BLaER1 treated with 17β-estradiol and CSF1 and Interleukin-3, amounts not matched to agents 10 nM and 100 nM (cell line): ENCODE data around the gene MT1H.

Source experiments
- H3K27ac ChIP-seq, 11 experiments: shearing (Covaris generic); formaldehyde crosslinking; 2 replicates each; pipeline ENCODE4 v1.8.1; 2022
- H3K27me3 ChIP-seq, 11 experiments: shearing (Covaris generic); formaldehyde crosslinking; 2 replicates each; pipeline ENCODE4 v1.8.1; 2022
- H3K36me3 ChIP-seq, 11 experiments: shearing (Covaris generic); formaldehyde crosslinking; 2 replicates each; pipeline ENCODE4 v1.8.1; 2022
- H3K4me1 ChIP-seq, 10 experiments: shearing (Covaris generic); formaldehyde crosslinking; 2 replicates each; pipeline ENCODE4 v1.8.1; 2022
- H3K4me2 ChIP-seq, 11 experiments: shearing (Covaris generic); formaldehyde crosslinking; 2 replicates each; pipeline ENCODE4 v1.8.1; 2022
- H3K4me3 ChIP-seq, 10 experiments: shearing (Covaris generic); formaldehyde crosslinking; 2 replicates each; pipeline ENCODE4 v1.8.1; 2022
- H3K9ac ChIP-seq, 11 experiments: shearing (Covaris generic); formaldehyde crosslinking; 2 replicates each; pipeline ENCODE4 v1.8.1; 2022
- H3K9me3 ChIP-seq, 11 experiments: shearing (Covaris generic); formaldehyde crosslinking; replicated peaks in 1 of 11; 2 replicates each; pipeline ENCODE4 v1.8.1; 2022
- H4K20me1 ChIP-seq, 11 experiments: shearing (Covaris generic); formaldehyde crosslinking; 2 replicates each; pipeline ENCODE4 v1.8.1; 2022
- Cebpa-rat ChIP-seq, 11 experiments: shearing (Covaris generic); IDR thresholded peaks; 2 replicates each; pipeline ENCODE4 v1.8.1; 2022

MT1H gene

GRCh38 chr16:56684256-56684925 lies 14.8 kb downstream of the MT1H start:
- Histone ChIP-seq H3K9ac (peak overlapping the region in 7 of 11 experiments; percentile 20 to 92 (median 87); a peak in 12 of 22 replicates), H3K4me2 (peak overlapping the region; percentile 90 to 99 (median 96)), H3K27me3 (no peaks in the 10 kb centered on the region; a peak in 1 of 22 replicates), H3K4me3 (peak overlapping the region in 5 of 10 experiments; percentile 67 to 78 (median 74); a peak in 9 of 20 replicates), H3K9me3 (peaks cover 10 to 16% (median 14%) of the 10 kb centered on the region in 11 experiments; a peak in 21 of 22 replicates), H3K27ac (peak overlapping the region in 6 of 11 experiments; percentile 46 to 84 (median 79); a peak in 12 of 22 replicates), H4K20me1 (peaks cover 0 to 12% (median 0%) of the 10 kb centered on the region in 11 experiments; a peak in 4 of 22 replicates), H3K36me3 (peaks cover 0 to 14% (median 3%) of the 10 kb centered on the region in 11 experiments; a peak in 4 of 22 replicates), H3K4me1 (peaks cover 32 to 76% (median 66%) of the 10 kb centered on the region in 10 experiments)
- TF ChIP-seq Cebpa-rat (IDR thresholded peaks at IDR 0.05): no peak

- Histone ChIP-seq H4K20me1 (peaks cover 0 to 12% (median 0%) of the 10 kb centered on the region in 11 experiments; a peak in 4 of 22 replicates), H3K9ac (peak overlapping the region in 7 of 11 experiments; percentile 14 to 92 (median 87); a peak in 12 of 22 replicates), H3K27ac (peak overlapping the region in 7 of 11 experiments; percentile 38 to 84 (median 76); a peak in 14 of 22 replicates), H3K4me3 (peak overlapping the region in 4 of 10 experiments; percentile 71 to 78 (median 74); a peak in 6 of 20 replicates), H3K4me2 (peak overlapping the region; percentile 90 to 99 (median 96)), H3K9me3 (peaks cover 10 to 16% (median 14%) of the 10 kb centered on the region in 11 experiments; a peak in 21 of 22 replicates), H3K36me3 (peaks cover 0 to 14% (median 3%) of the 10 kb centered on the region in 11 experiments; a peak in 4 of 22 replicates), H3K4me1 (peaks cover 32 to 81% (median 68%) of the 10 kb centered on the region in 10 experiments), H3K27me3 (no peaks in the 10 kb centered on the region; a peak in 1 of 22 replicates)
- TF ChIP-seq Cebpa-rat (IDR thresholded peaks at IDR 0.05): peak in 2 of 11 experiments; percentile 27 to 45; a peak in 1 of 22 replicates
These were observed 15.4 kb downstream of the MT1H start for GRCh38 chr16:56684926-56685590.

- Histone ChIP-seq H4K20me1 (peaks cover 0 to 12% (median 0%) of the 10 kb centered on the region in 11 experiments; a peak in 4 of 22 replicates), H3K4me3 (no peak overlapping the region), H3K4me1 (peaks cover 30 to 72% (median 60%) of the 10 kb centered on the region in 10 experiments), H3K27ac (peak overlapping the region in 1 of 11 experiments; percentile 83; a peak in 1 of 22 replicates), H3K27me3 (no peaks in the 10 kb centered on the region; a peak in 1 of 22 replicates), H3K9me3 (peaks cover 10 to 20% (median 14%) of the 10 kb centered on the region in 11 experiments; a peak in 21 of 22 replicates), H3K9ac (no peak overlapping the region), H3K36me3 (peaks cover 0 to 14% (median 3%) of the 10 kb centered on the region in 11 experiments; a peak in 4 of 22 replicates), H3K4me2 (peak overlapping the region in 2 of 11 experiments; percentile 96 to 97; a peak in 2 of 22 replicates)
- TF ChIP-seq Cebpa-rat (IDR thresholded peaks at IDR 0.05): no peak
These were observed 17.1 kb downstream of the MT1H start for GRCh38 chr16:56686758-56687157.

- Histone ChIP-seq H3K9me3 (peaks cover 10 to 20% (median 14%) of the 10 kb centered on the region in 11 experiments; a peak in 21 of 22 replicates), H4K20me1 (peaks cover 0 to 1% (median 0%) of the 10 kb centered on the region in 11 experiments; a peak in 1 of 22 replicates), H3K27me3 (no peaks in the 10 kb centered on the region; a peak in 1 of 22 replicates), H3K27ac (peak overlapping the region in 1 of 11 experiments; percentile 4; a peak in 1 of 22 replicates), H3K4me2 (peak overlapping the region in 8 of 11 experiments; percentile 30 to 78 (median 53); a peak in 16 of 22 replicates), H3K36me3 (peaks cover 0 to 14% (median 3%) of the 10 kb centered on the region in 11 experiments; a peak in 4 of 22 replicates), H3K4me3 (no peak overlapping the region), H3K9ac (no peak overlapping the region), H3K4me1 (peaks cover 18 to 58% (median 46%) of the 10 kb centered on the region in 10 experiments)
- no peak for TF ChIP-seq Cebpa-rat (IDR thresholded peaks at IDR 0.05)
These were observed 19.1 kb downstream of the MT1H start for GRCh38 chr16:56688762-56689161.

- no peak for TF ChIP-seq Cebpa-rat (IDR thresholded peaks at IDR 0.05)
- Histone ChIP-seq H3K9me3 (peaks cover 10 to 20% (median 14%) of the 10 kb centered on the region in 11 experiments; a peak in 21 of 22 replicates), H3K4me2 (peak overlapping the region in 8 of 11 experiments; percentile 30 to 78 (median 53); a peak in 15 of 22 replicates), H3K27ac (no peak overlapping the region), H3K4me1 (peaks cover 14 to 54% (median 42%) of the 10 kb centered on the region in 10 experiments), H3K27me3 (no peaks in the 10 kb centered on the region; a peak in 1 of 22 replicates), H4K20me1 (no peaks in the 10 kb centered on the region), H3K4me3 (no peak overlapping the region), H3K9ac (no peak overlapping the region), H3K36me3 (peaks cover 0 to 14% (median 3%) of the 10 kb centered on the region in 11 experiments; a peak in 4 of 22 replicates)
These were observed 19.6 kb downstream of the MT1H start for GRCh38 chr16:56689171-56689570.

GRCh38 chr16:56690420-56691122 lies 21.0 kb downstream of the MT1H start:
- Histone ChIP-seq H3K27me3 (no peaks in the 10 kb centered on the region), H3K36me3 (peaks cover 0 to 14% (median 3%) of the 10 kb centered on the region in 11 experiments; a peak in 4 of 22 replicates), H3K4me2 (no peak overlapping the region), H3K4me3 (no peak overlapping the region), H3K9ac (no peak overlapping the region), H3K27ac (no peak overlapping the region), H4K20me1 (no peaks in the 10 kb centered on the region), H3K9me3 (peaks cover 19 to 30% (median 22%) of the 10 kb centered on the region in 11 experiments), H3K4me1 (peaks cover 4 to 40% (median 28%) of the 10 kb centered on the region in 10 experiments; a peak in 18 of 20 replicates)
- no peak for TF ChIP-seq Cebpa-rat (IDR thresholded peaks at IDR 0.05)

GRCh38 chr16:56691885-56692284 lies 22.3 kb downstream of the MT1H start:
- H3K4me2 ChIP-seq: peak overlapping the region in 3 of 11 experiments; percentile 22 to 31 (median 30); a peak in 3 of 22 replicates

GRCh38 chr16:56695246-56695645 lies 25.6 kb downstream of the MT1H start:
- Histone ChIP-seq H3K9me3 (peaks cover 30 to 42% (median 35%) of the 10 kb centered on the region in 11 experiments), H3K36me3 (no peaks in the 10 kb centered on the region; a peak in 1 of 22 replicates), H3K4me1 (peaks cover 0 to 10% (median 8%) of the 10 kb centered on the region in 10 experiments; a peak in 13 of 20 replicates), H4K20me1 (no peaks in the 10 kb centered on the region), H3K9ac (no peak overlapping the region), H3K27me3 (no peaks in the 10 kb centered on the region), H3K4me2 (no peak overlapping the region), H3K4me3 (no peak overlapping the region), H3K27ac (no peak overlapping the region)
- no peak for TF ChIP-seq Cebpa-rat (IDR thresholded peaks at IDR 0.05)

More at GRCh38 chr16:56691885-56692284, 22.3 kb downstream of the MT1H start:
- Histone ChIP-seq H3K9ac (no peak overlapping the region), H3K4me3 (no peak overlapping the region), H3K27me3 (no peaks in the 10 kb centered on the region), H4K20me1 (no peaks in the 10 kb centered on the region), H3K27ac (no peak overlapping the region), H3K36me3 (peaks cover 0 to 4% (median 0%) of the 10 kb centered on the region in 11 experiments; a peak in 2 of 22 replicates), H3K4me1 (peaks cover 4 to 31% (median 21%) of the 10 kb centered on the region in 10 experiments; a peak in 17 of 20 replicates), H3K9me3 (peaks cover 23 to 35% (median 26%) of the 10 kb centered on the region in 11 experiments)
- no peak for TF ChIP-seq Cebpa-rat (IDR thresholded peaks at IDR 0.05)
